H9 (cell line): ENCODE data around the gene GXYLT2. TPM values are rescaled to one million over a fixed set of nuclear protein-coding genes. Genes with fewer than 3 reads are reported as not detected.

Experiments used
- DNase-seq: peaks from one replicate; pipeline ENCODE4 v3.0.0-alpha.2; 2017
- H2AFZ ChIP-seq: one replicate; pipeline ENCODE4 v1.6.1; 2013; ENCODE audit warnings: mild to moderate bottlenecking, low read length, control low read depth, moderate library complexity
- H2AK5ac ChIP-seq: 2 replicates; pipeline ENCODE4 v1.6.1; 2013; ENCODE audit warnings: low read length, control low read depth, mixed read lengths; ENCODE audit not compliant: insufficient read length
- H2BK120ac ChIP-seq: one replicate; pipeline ENCODE4 v1.6.1; 2013; ENCODE audit warnings: low read depth, mild to moderate bottlenecking, low read length, control low read depth, inconsistent platforms; ENCODE audit not compliant: poor library complexity, severe bottlenecking
- H2BK12ac ChIP-seq: 2 replicates; pipeline ENCODE4 v1.6.1; 2013; ENCODE audit warnings: low read length, control low read depth, mixed read lengths, low read depth; ENCODE audit not compliant: insufficient read length
- H2BK15ac ChIP-seq: 2 replicates; pipeline ENCODE4 v1.6.1; 2013; ENCODE audit warnings: low read depth, low read length, control low read depth
- H2BK20ac ChIP-seq: one replicate; pipeline ENCODE4 v1.6.1; 2013; ENCODE audit warnings: low read depth, mild to moderate bottlenecking, low read length, control low read depth, inconsistent platforms; ENCODE audit not compliant: poor library complexity, severe bottlenecking
- H2BK5ac ChIP-seq: 2 replicates; pipeline ENCODE4 v1.6.1; 2013; ENCODE audit warnings: low read length, control low read depth, mixed read lengths; ENCODE audit not compliant: insufficient read length
- H3K14ac ChIP-seq: 2 replicates; pipeline ENCODE4 v1.6.1; 2013; ENCODE audit warnings: low read length, control low read depth; ENCODE audit not compliant: insufficient read depth
- H3K18ac ChIP-seq: 2 replicates; pipeline ENCODE4 v1.6.1; 2013; ENCODE audit warnings: low read depth, mild to moderate bottlenecking, mixed read lengths, low read length, control low read depth; ENCODE audit not compliant: insufficient read length
- H3K23ac ChIP-seq: 2 replicates; pipeline ENCODE4 v1.6.1; 2013; ENCODE audit warnings: low read length, control low read depth, mixed read lengths, low read depth; ENCODE audit not compliant: insufficient read length
- H3K23me2 ChIP-seq: 2 replicates; pipeline ENCODE4 v1.6.1; 2013; ENCODE audit warnings: low read depth, mild to moderate bottlenecking, mixed read lengths, low read length, control low read depth; ENCODE audit not compliant: insufficient read length, poor library complexity, severe bottlenecking
- H3K27ac ChIP-seq: 2 replicates; pipeline ENCODE4 v1.5.1; 2013; ENCODE audit warnings: low read length, control low read depth, mixed read lengths, low read depth; ENCODE audit not compliant: insufficient read length
- H3K27me3 ChIP-seq: 2 replicates; pipeline ENCODE4 v1.6.1; 2013; ENCODE audit warnings: low read length, control low read depth, inconsistent platforms; ENCODE audit not compliant: insufficient read depth
- H3K4ac ChIP-seq: 2 replicates; pipeline ENCODE4 v1.6.1; 2013; ENCODE audit warnings: low read depth, mild to moderate bottlenecking, control low read depth, inconsistent platforms, low read length, moderate library complexity
- H3K4me1 ChIP-seq: 2 replicates; pipeline ENCODE4 v1.6.1; 2013; ENCODE audit warnings: low read length, control low read depth, inconsistent platforms; ENCODE audit not compliant: insufficient read depth
- H3K4me2 ChIP-seq: 2 replicates; pipeline ENCODE4 v1.6.1; 2013; ENCODE audit warnings: low read length, control low read depth, mixed read lengths; ENCODE audit not compliant: insufficient read length, insufficient read depth
- H3K56ac ChIP-seq: 2 replicates; pipeline ENCODE4 v1.6.1; 2013; ENCODE audit warnings: low read depth, mild to moderate bottlenecking, mixed read lengths, low read length, control low read depth; ENCODE audit not compliant: insufficient read length
- H3K79me1 ChIP-seq: 2 replicates; pipeline ENCODE4 v1.6.1; 2013; ENCODE audit warnings: low read depth, mild to moderate bottlenecking, moderate library complexity, low read length, control low read depth, inconsistent platforms; ENCODE audit not compliant: insufficient read depth, poor library complexity, severe bottlenecking
- H3K79me2 ChIP-seq: 2 replicates; pipeline ENCODE4 v1.6.1; 2013; ENCODE audit warnings: low read length, control low read depth, inconsistent platforms; ENCODE audit not compliant: insufficient read depth
- H3K9ac ChIP-seq: 2 replicates; pipeline ENCODE4 v1.6.1; 2013; ENCODE audit warnings: low read length, control low read depth, mixed read lengths; ENCODE audit not compliant: insufficient read length; ENCODE audit errors: extremely low read depth
- H3K9me3 ChIP-seq: one replicate; pipeline ENCODE4 v1.6.1; 2013; ENCODE audit warnings: low read depth, low read length, inconsistent platforms; ENCODE audit not compliant: control insufficient read depth
- H3T11ph ChIP-seq: one replicate; pipeline ENCODE4 v1.6.1; 2013; ENCODE audit warnings: mild to moderate bottlenecking, low read length, control low read depth, inconsistent platforms
- H4K20me1 ChIP-seq: one replicate; pipeline ENCODE4 v1.6.1; 2013; ENCODE audit not compliant: control insufficient read depth, insufficient read length, insufficient read depth
- H4K5ac ChIP-seq: 2 replicates; pipeline ENCODE4 v1.6.1; 2013; ENCODE audit warnings: low read depth, mild to moderate bottlenecking, mixed read lengths, low read length, control low read depth; ENCODE audit not compliant: insufficient read length
- H4K8ac ChIP-seq: replicated peaks from 2 replicates; pipeline ENCODE4 v1.6.1; 2013; ENCODE audit warnings: low read length, control low read depth, mixed read lengths, low read depth; ENCODE audit not compliant: insufficient read length
- H4K91ac ChIP-seq: 2 replicates; pipeline ENCODE4 v1.6.1; 2013; ENCODE audit warnings: low read depth, mild to moderate bottlenecking, moderate library complexity, mixed read lengths, low read length, control low read depth; ENCODE audit not compliant: insufficient read length
- H3K27ac Mint-ChIP-seq, 3 experiments: 2 replicates in 2 of 3; 3 replicates in 1 of 3; pipeline ENCODE4 v1.8.0; 2020 to 2021; ENCODE audit warnings: mixed read lengths in 3 of 3, mild to moderate bottlenecking in 1 of 3, moderate library complexity in 1 of 3
- H3K27me3 Mint-ChIP-seq: 2 replicates; pipeline ENCODE4 v1.8.0; 2021; ENCODE audit warnings: low read depth, mild to moderate bottlenecking, moderate library complexity, mixed read lengths
- H3K36me3 Mint-ChIP-seq, 3 experiments: 2 replicates in 2 of 3; 3 replicates in 1 of 3; pipeline ENCODE4 v1.8.0; 2020 to 2021; ENCODE audit warnings: low read depth in 3 of 3, mixed read lengths in 3 of 3; ENCODE audit not compliant: insufficient read depth in 1 of 3
- H3K4me1 Mint-ChIP-seq, 2 experiments: 2 replicates each; pipeline ENCODE4 v1.8.0; 2020; ENCODE audit warnings: mixed read lengths in 2 of 2
- H3K4me3 Mint-ChIP-seq, 2 experiments: 2 replicates in 1 of 2; 3 replicates in 1 of 2; pipeline ENCODE4 v1.8.0; 2020 to 2021; ENCODE audit warnings: mild to moderate bottlenecking in 2 of 2, mixed read lengths in 2 of 2, moderate library complexity in 1 of 2
- H3K9me3 Mint-ChIP-seq, 2 experiments: 2 replicates in 1 of 2; 3 replicates in 1 of 2; pipeline ENCODE4 v1.8.0; 2020; ENCODE audit warnings: mild to moderate bottlenecking in 2 of 2, mixed read lengths in 2 of 2, moderate library complexity in 1 of 2
- WGBS: extraction: QIAGEN DNeasy Blood & Tissue Kit; methylation state at CpG from one replicate; pipeline ENCODE4 v1.1.7; 2013; ENCODE audit warnings: missing lambda C conversion rate, low lambda C conversion rate, mixed read lengths; ENCODE audit not compliant: insufficient read length; ENCODE audit errors: extremely low coverage; 5-methylcytosine and 5-hydroxymethylcytosine counted together
- total RNA-seq: library from RNA; stranded (reverse); gene quantifications from 2 replicates; pipeline ENCODE4 v1.2.1, GENCODE V29; 2021
- TF ChIP-seq, protein P1 (sequence below): fragments of 200-600 bp; sonication (generic); conservative IDR thresholded peaks from 3 replicates; pipeline ENCODE4 v1.8.0; 2021; ENCODE audit warnings: antibody characterized with exemption, mild to moderate bottlenecking

The GXYLT2 gene
- total RNA-seq, 1 experiment from 2014 or later: 2.0 TPM

- H4K8ac ChIP-seq: no peak overlapping the region
- H3K79me2 ChIP-seq: no peaks in the 10 kb centered on the region
- no peak overlapping the region for H4K91ac ChIP-seq
- H3K4ac ChIP-seq: no peak overlapping the region
- H3K18ac ChIP-seq: no peak overlapping the region
- DNase-seq: peak; percentile 32
- H2BK5ac ChIP-seq: no peak overlapping the region
- no peak overlapping the region for H3K23ac ChIP-seq
- no peak overlapping the region for H2AK5ac ChIP-seq
- no peaks in the 10 kb centered on the region for H3K79me1 ChIP-seq
- H3K9me3 ChIP-seq: no peaks in the 10 kb centered on the region
- no peak overlapping the region for H2BK20ac ChIP-seq
- peaks cover 6% of the 10 kb centered on the region for H3K23me2 ChIP-seq
- H2BK12ac ChIP-seq: no peak overlapping the region
- peaks cover 75% of the 10 kb centered on the region for H3K27me3 Mint-ChIP-seq
- peaks cover 4% of the 10 kb centered on the region; the same call in 1 of the 2 replicates for H3K4me1 ChIP-seq
- H4K5ac ChIP-seq: no peak overlapping the region
- no peak overlapping the region for H3K14ac ChIP-seq
- H2BK120ac ChIP-seq: no peak overlapping the region
- H2AFZ ChIP-seq: no peak overlapping the region
- H3K9ac ChIP-seq: peak overlapping the region; percentile 4
- peaks cover 4% of the 10 kb centered on the region; the same call in 1 of the 2 replicates for H3K27me3 ChIP-seq
- H3K36me3 Mint-ChIP-seq: no peaks in the 10 kb centered on the region; a peak in 2 of 7 replicates
- peak overlapping the region; percentile 61 to 82 for H3K4me3 Mint-ChIP-seq
- H2BK15ac ChIP-seq: no peak overlapping the region
- TF ChIP-seq, protein P1, sequence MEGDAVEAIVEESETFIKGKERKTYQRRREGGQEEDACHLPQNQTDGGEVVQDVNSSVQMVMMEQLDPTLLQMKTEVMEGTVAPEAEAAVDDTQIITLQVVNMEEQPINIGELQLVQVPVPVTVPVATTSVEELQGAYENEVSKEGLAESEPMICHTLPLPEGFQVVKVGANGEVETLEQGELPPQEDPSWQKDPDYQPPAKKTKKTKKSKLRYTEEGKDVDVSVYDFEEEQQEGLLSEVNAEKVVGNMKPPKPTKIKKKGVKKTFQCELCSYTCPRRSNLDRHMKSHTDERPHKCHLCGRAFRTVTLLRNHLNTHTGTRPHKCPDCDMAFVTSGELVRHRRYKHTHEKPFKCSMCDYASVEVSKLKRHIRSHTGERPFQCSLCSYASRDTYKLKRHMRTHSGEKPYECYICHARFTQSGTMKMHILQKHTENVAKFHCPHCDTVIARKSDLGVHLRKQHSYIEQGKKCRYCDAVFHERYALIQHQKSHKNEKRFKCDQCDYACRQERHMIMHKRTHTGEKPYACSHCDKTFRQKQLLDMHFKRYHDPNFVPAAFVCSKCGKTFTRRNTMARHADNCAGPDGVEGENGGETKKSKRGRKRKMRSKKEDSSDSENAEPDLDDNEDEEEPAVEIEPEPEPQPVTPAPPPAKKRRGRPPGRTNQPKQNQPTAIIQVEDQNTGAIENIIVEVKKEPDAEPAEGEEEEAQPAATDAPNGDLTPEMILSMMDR: no peak
- no peak overlapping the region for H3K27ac ChIP-seq
- H3T11ph ChIP-seq: no peak overlapping the region
- no CpG with 5 or more reads among the region's 21 CpGs for WGBS
- no peak overlapping the region for H3K27ac Mint-ChIP-seq
- H3K9me3 Mint-ChIP-seq: no peaks in the 10 kb centered on the region
- H3K56ac ChIP-seq: no peak overlapping the region
- H3K4me1 Mint-ChIP-seq: peaks cover 31 to 41% of the 10 kb centered on the region in 2 experiments
- no peaks in the 10 kb centered on the region for H4K20me1 ChIP-seq
- peak overlapping the region; percentile 80 for H3K4me2 ChIP-seq
Observed at GRCh38 chr3:72888546-72889309, 882 bp downstream of the GXYLT2 start.
